Measurements from ENCODE around the gene SFMBT2. TPM values are rescaled to one million over a fixed set of nuclear protein-coding genes. Genes with fewer than 3 reads are reported as not detected.
A peak's percentile ranks its signal among the peaks of the same experiment; 100 is the strongest.
"Not testable (repeated sequence)": the region's sequence is repeated elsewhere in the genome, so short reads cannot be mapped to it uniquely, and the experiment has no call there.

SFMBT2 gene
- total RNA-seq, 1 donor from 2014 or later = 11.0 TPM

- DNase-seq = no peak
- intact Hi-C loops (cut with micrococcal nuclease) = no loop called here
- no peaks in the 10 kb centered on the region for H3K4me1 ChIP-seq
- H3K27ac ChIP-seq (replicated peaks) = no peak overlapping the region
- peaks cover 28% of the 10 kb centered on the region for H3K36me3 ChIP-seq
- H3K9me3 ChIP-seq (replicated peaks) = peaks cover 2% of the 10 kb centered on the region
- no peaks in the 10 kb centered on the region for H3K27me3 ChIP-seq (ENCODE audit: low read depth)
- H3K4me3 ChIP-seq = no peak overlapping the region
- TF ChIP-seq CTCF (IDR thresholded peaks at IDR 0.05; ENCODE audit: borderline replicate concordance) = no peak
Measured at GRCh38 chr10:7230951-7231350, 179.9 kb downstream of the SFMBT2 start.

GRCh38 chr10:7230036-7230435 is 180.8 kb downstream of the SFMBT2 start:
- Histone ChIP-seq H3K36me3 (peaks cover 38% of the 10 kb centered on the region), H3K9me3 (replicated peaks) (peaks cover 7% of the 10 kb centered on the region), H3K27me3 (ENCODE audit: low read depth) (no peaks in the 10 kb centered on the region), H3K4me1 (no peaks in the 10 kb centered on the region), H3K27ac (replicated peaks) (no peak overlapping the region), H3K4me3 (no peak overlapping the region)
- no peak for TF ChIP-seq CTCF (IDR thresholded peaks at IDR 0.05; ENCODE audit: borderline replicate concordance)
- intact Hi-C loops (cut with micrococcal nuclease) = no loop called here
- DNase-seq = no peak

- H3K27ac ChIP-seq (replicated peaks) = no peak overlapping the region
- H3K9me3 ChIP-seq (replicated peaks) = peaks cover 35% of the 10 kb centered on the region
- DNase-seq = no peak
- H3K4me1 ChIP-seq = no peaks in the 10 kb centered on the region
- no peaks in the 10 kb centered on the region for H3K27me3 ChIP-seq (ENCODE audit: low read depth)
- no peak for TF ChIP-seq CTCF (IDR thresholded peaks at IDR 0.05; ENCODE audit: borderline replicate concordance)
- peaks cover 58% of the 10 kb centered on the region for H3K36me3 ChIP-seq
- no peak overlapping the region for H3K4me3 ChIP-seq
- intact Hi-C loops (cut with micrococcal nuclease) = no loop called here
Measured at GRCh38 chr10:7225133-7225532, 185.7 kb downstream of the SFMBT2 start.

GRCh38 chr10:7218968-7219367 is 191.9 kb downstream of the SFMBT2 start:
- intact Hi-C loops (cut with micrococcal nuclease) = no loop called here
- TF ChIP-seq CTCF (IDR thresholded peaks at IDR 0.05; ENCODE audit: borderline replicate concordance) = peak; percentile 46
- no peak for DNase-seq
- Histone ChIP-seq H3K4me3 (no peak overlapping the region), H3K36me3 (peaks cover 39% of the 10 kb centered on the region), H3K27me3 (ENCODE audit: low read depth) (no peaks in the 10 kb centered on the region), H3K27ac (replicated peaks) (peak overlapping the region; percentile 37), H3K4me1 (peaks cover 15% of the 10 kb centered on the region), H3K9me3 (replicated peaks) (peaks cover 17% of the 10 kb centered on the region)

- H3K4me3 ChIP-seq; intact Hi-C loops (cut with micrococcal nuclease); H3K27me3 ChIP-seq (ENCODE audit: low read depth); H3K9me3 ChIP-seq (replicated peaks); DNase-seq; H3K27ac ChIP-seq (replicated peaks); H3K4me1 ChIP-seq: not testable (repeated sequence)
- peaks cover 40% of the 10 kb centered on the region for H3K36me3 ChIP-seq
Measured at GRCh38 chr10:7212696-7213095, 198.1 kb downstream of the SFMBT2 start.

GRCh38 chr10:7211857-7212577 is 198.8 kb downstream of the SFMBT2 start:
- H3K27me3 ChIP-seq (ENCODE audit: low read depth) = no peaks in the 10 kb centered on the region
- H3K36me3 ChIP-seq = peaks cover 40% of the 10 kb centered on the region
- H3K27ac ChIP-seq (replicated peaks) = no peak overlapping the region

More at GRCh38 chr10:7211857-7212577, 198.8 kb downstream of the SFMBT2 start:
- no peaks in the 10 kb centered on the region for H3K9me3 ChIP-seq (replicated peaks)
- no peak for DNase-seq
- intact Hi-C loops (cut with micrococcal nuclease) = no loop called here
- no peak for TF ChIP-seq CTCF (IDR thresholded peaks at IDR 0.05; ENCODE audit: borderline replicate concordance)
- H3K4me3 ChIP-seq = no peak overlapping the region
- no peaks in the 10 kb centered on the region for H3K4me1 ChIP-seq

Data from left ventricle myocardium inferior (tissue), 1 donor.